ENCODE measurements around the gene GPR42.

DNA sequence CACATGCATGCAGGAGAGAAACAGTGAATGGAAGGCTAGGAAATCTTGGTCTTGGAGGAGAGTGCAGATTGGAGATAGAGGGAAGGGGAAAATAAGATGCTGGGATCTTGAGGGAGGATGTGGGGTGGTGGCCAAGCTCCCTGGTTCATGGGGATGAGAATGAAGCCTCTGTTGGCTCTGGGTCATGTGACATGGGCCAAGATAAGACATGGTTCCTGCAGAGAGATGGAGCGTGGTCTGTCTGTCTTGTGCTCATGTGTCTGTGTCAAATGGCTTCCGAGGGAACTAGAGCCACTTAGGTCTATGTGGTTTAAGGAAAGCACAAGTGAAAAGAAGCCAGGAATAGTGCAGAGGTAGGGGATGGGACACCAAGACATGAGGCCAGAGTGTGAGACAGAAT is 46.4 kb downstream of the GPR42 start:
- TF ChIP-seq, protein P1, sequence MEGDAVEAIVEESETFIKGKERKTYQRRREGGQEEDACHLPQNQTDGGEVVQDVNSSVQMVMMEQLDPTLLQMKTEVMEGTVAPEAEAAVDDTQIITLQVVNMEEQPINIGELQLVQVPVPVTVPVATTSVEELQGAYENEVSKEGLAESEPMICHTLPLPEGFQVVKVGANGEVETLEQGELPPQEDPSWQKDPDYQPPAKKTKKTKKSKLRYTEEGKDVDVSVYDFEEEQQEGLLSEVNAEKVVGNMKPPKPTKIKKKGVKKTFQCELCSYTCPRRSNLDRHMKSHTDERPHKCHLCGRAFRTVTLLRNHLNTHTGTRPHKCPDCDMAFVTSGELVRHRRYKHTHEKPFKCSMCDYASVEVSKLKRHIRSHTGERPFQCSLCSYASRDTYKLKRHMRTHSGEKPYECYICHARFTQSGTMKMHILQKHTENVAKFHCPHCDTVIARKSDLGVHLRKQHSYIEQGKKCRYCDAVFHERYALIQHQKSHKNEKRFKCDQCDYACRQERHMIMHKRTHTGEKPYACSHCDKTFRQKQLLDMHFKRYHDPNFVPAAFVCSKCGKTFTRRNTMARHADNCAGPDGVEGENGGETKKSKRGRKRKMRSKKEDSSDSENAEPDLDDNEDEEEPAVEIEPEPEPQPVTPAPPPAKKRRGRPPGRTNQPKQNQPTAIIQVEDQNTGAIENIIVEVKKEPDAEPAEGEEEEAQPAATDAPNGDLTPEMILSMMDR (IDR thresholded peaks at IDR 0.05) = no peak
- TF ChIP-seq ZFX (IDR thresholded peaks at IDR 0.05; ENCODE audit: borderline replicate concordance) = no peak
